H9 (cell line): Measurements from ENCODE around the gene ADARB2. TPM values are rescaled to one million over a fixed set of nuclear protein-coding genes. Genes with fewer than 3 reads are reported as not detected.
A peak's percentile ranks its signal among the peaks of the same experiment; 100 is the strongest.

Source experiments
- DNase-seq: peaks from one replicate; pipeline ENCODE4 v3.0.0-alpha.2; 2017
- H2AFZ ChIP-seq: one replicate; pipeline ENCODE4 v1.6.1; 2013; ENCODE audit warnings: mild to moderate bottlenecking, low read length, control low read depth, moderate library complexity
- H2AK5ac ChIP-seq: 2 replicates; pipeline ENCODE4 v1.6.1; 2013; ENCODE audit warnings: low read length, control low read depth, mixed read lengths; ENCODE audit not compliant: insufficient read length
- H2BK120ac ChIP-seq: one replicate; pipeline ENCODE4 v1.6.1; 2013; ENCODE audit warnings: low read depth, mild to moderate bottlenecking, low read length, control low read depth, inconsistent platforms; ENCODE audit not compliant: poor library complexity, severe bottlenecking
- H2BK12ac ChIP-seq: 2 replicates; pipeline ENCODE4 v1.6.1; 2013; ENCODE audit warnings: low read length, control low read depth, mixed read lengths, low read depth; ENCODE audit not compliant: insufficient read length
- H2BK15ac ChIP-seq: 2 replicates; pipeline ENCODE4 v1.6.1; 2013; ENCODE audit warnings: low read depth, low read length, control low read depth
- H2BK20ac ChIP-seq: one replicate; pipeline ENCODE4 v1.6.1; 2013; ENCODE audit warnings: low read depth, mild to moderate bottlenecking, low read length, control low read depth, inconsistent platforms; ENCODE audit not compliant: poor library complexity, severe bottlenecking
- H2BK5ac ChIP-seq: 2 replicates; pipeline ENCODE4 v1.6.1; 2013; ENCODE audit warnings: low read length, control low read depth, mixed read lengths; ENCODE audit not compliant: insufficient read length
- H3K14ac ChIP-seq: 2 replicates; pipeline ENCODE4 v1.6.1; 2013; ENCODE audit warnings: low read length, control low read depth; ENCODE audit not compliant: insufficient read depth
- H3K18ac ChIP-seq: 2 replicates; pipeline ENCODE4 v1.6.1; 2013; ENCODE audit warnings: low read depth, mild to moderate bottlenecking, mixed read lengths, low read length, control low read depth; ENCODE audit not compliant: insufficient read length
- H3K23ac ChIP-seq: 2 replicates; pipeline ENCODE4 v1.6.1; 2013; ENCODE audit warnings: low read length, control low read depth, mixed read lengths, low read depth; ENCODE audit not compliant: insufficient read length
- H3K23me2 ChIP-seq: 2 replicates; pipeline ENCODE4 v1.6.1; 2013; ENCODE audit warnings: low read depth, mild to moderate bottlenecking, mixed read lengths, low read length, control low read depth; ENCODE audit not compliant: insufficient read length, poor library complexity, severe bottlenecking
- H3K27ac ChIP-seq: 2 replicates; pipeline ENCODE4 v1.5.1; 2013; ENCODE audit warnings: low read length, control low read depth, mixed read lengths, low read depth; ENCODE audit not compliant: insufficient read length
- H3K27me3 ChIP-seq: 2 replicates; pipeline ENCODE4 v1.6.1; 2013; ENCODE audit warnings: low read length, control low read depth, inconsistent platforms; ENCODE audit not compliant: insufficient read depth
- H3K4ac ChIP-seq: 2 replicates; pipeline ENCODE4 v1.6.1; 2013; ENCODE audit warnings: low read depth, mild to moderate bottlenecking, control low read depth, inconsistent platforms, low read length, moderate library complexity
- H3K4me1 ChIP-seq: 2 replicates; pipeline ENCODE4 v1.6.1; 2013; ENCODE audit warnings: low read length, control low read depth, inconsistent platforms; ENCODE audit not compliant: insufficient read depth
- H3K4me2 ChIP-seq: 2 replicates; pipeline ENCODE4 v1.6.1; 2013; ENCODE audit warnings: low read length, control low read depth, mixed read lengths; ENCODE audit not compliant: insufficient read length, insufficient read depth
- H3K56ac ChIP-seq: 2 replicates; pipeline ENCODE4 v1.6.1; 2013; ENCODE audit warnings: low read depth, mild to moderate bottlenecking, mixed read lengths, low read length, control low read depth; ENCODE audit not compliant: insufficient read length
- H3K79me1 ChIP-seq: 2 replicates; pipeline ENCODE4 v1.6.1; 2013; ENCODE audit warnings: low read depth, mild to moderate bottlenecking, moderate library complexity, low read length, control low read depth, inconsistent platforms; ENCODE audit not compliant: insufficient read depth, poor library complexity, severe bottlenecking
- H3K79me2 ChIP-seq: 2 replicates; pipeline ENCODE4 v1.6.1; 2013; ENCODE audit warnings: low read length, control low read depth, inconsistent platforms; ENCODE audit not compliant: insufficient read depth
- H3K9ac ChIP-seq: 2 replicates; pipeline ENCODE4 v1.6.1; 2013; ENCODE audit warnings: low read length, control low read depth, mixed read lengths; ENCODE audit not compliant: insufficient read length; ENCODE audit errors: extremely low read depth
- H3K9me3 ChIP-seq: one replicate; pipeline ENCODE4 v1.6.1; 2013; ENCODE audit warnings: low read depth, low read length, inconsistent platforms; ENCODE audit not compliant: control insufficient read depth
- H3T11ph ChIP-seq: one replicate; pipeline ENCODE4 v1.6.1; 2013; ENCODE audit warnings: mild to moderate bottlenecking, low read length, control low read depth, inconsistent platforms
- H4K20me1 ChIP-seq: one replicate; pipeline ENCODE4 v1.6.1; 2013; ENCODE audit not compliant: control insufficient read depth, insufficient read length, insufficient read depth
- H4K5ac ChIP-seq: 2 replicates; pipeline ENCODE4 v1.6.1; 2013; ENCODE audit warnings: low read depth, mild to moderate bottlenecking, mixed read lengths, low read length, control low read depth; ENCODE audit not compliant: insufficient read length
- H4K8ac ChIP-seq: replicated peaks from 2 replicates; pipeline ENCODE4 v1.6.1; 2013; ENCODE audit warnings: low read length, control low read depth, mixed read lengths, low read depth; ENCODE audit not compliant: insufficient read length
- H4K91ac ChIP-seq: 2 replicates; pipeline ENCODE4 v1.6.1; 2013; ENCODE audit warnings: low read depth, mild to moderate bottlenecking, moderate library complexity, mixed read lengths, low read length, control low read depth; ENCODE audit not compliant: insufficient read length
- H3K27ac Mint-ChIP-seq, 3 experiments: 2 replicates in 2 of 3; 3 replicates in 1 of 3; pipeline ENCODE4 v1.8.0; 2020 to 2021; ENCODE audit warnings: mixed read lengths in 3 of 3, mild to moderate bottlenecking in 1 of 3, moderate library complexity in 1 of 3
- H3K27me3 Mint-ChIP-seq: 2 replicates; pipeline ENCODE4 v1.8.0; 2021; ENCODE audit warnings: low read depth, mild to moderate bottlenecking, moderate library complexity, mixed read lengths
- H3K36me3 Mint-ChIP-seq, 3 experiments: 2 replicates in 2 of 3; 3 replicates in 1 of 3; pipeline ENCODE4 v1.8.0; 2020 to 2021; ENCODE audit warnings: low read depth in 3 of 3, mixed read lengths in 3 of 3; ENCODE audit not compliant: insufficient read depth in 1 of 3
- H3K4me1 Mint-ChIP-seq, 2 experiments: 2 replicates each; pipeline ENCODE4 v1.8.0; 2020; ENCODE audit warnings: mixed read lengths in 2 of 2
- H3K4me3 Mint-ChIP-seq, 2 experiments: 2 replicates in 1 of 2; 3 replicates in 1 of 2; pipeline ENCODE4 v1.8.0; 2020 to 2021; ENCODE audit warnings: mild to moderate bottlenecking in 2 of 2, mixed read lengths in 2 of 2, moderate library complexity in 1 of 2
- H3K9me3 Mint-ChIP-seq, 2 experiments: 2 replicates in 1 of 2; 3 replicates in 1 of 2; pipeline ENCODE4 v1.8.0; 2020; ENCODE audit warnings: mild to moderate bottlenecking in 2 of 2, mixed read lengths in 2 of 2, moderate library complexity in 1 of 2
- WGBS: extraction: QIAGEN DNeasy Blood & Tissue Kit; methylation state at CpG from one replicate; pipeline ENCODE4 v1.1.7; 2013; ENCODE audit warnings: missing lambda C conversion rate, low lambda C conversion rate, mixed read lengths; ENCODE audit not compliant: insufficient read length; ENCODE audit errors: extremely low coverage; 5-methylcytosine and 5-hydroxymethylcytosine counted together
- total RNA-seq: library from RNA; stranded (reverse); gene quantifications from 2 replicates; pipeline ENCODE4 v1.2.1, GENCODE V29; 2021
- TF ChIP-seq, protein P1 (sequence below): fragments of 200-600 bp; sonication (generic); conservative IDR thresholded peaks from 3 replicates; pipeline ENCODE4 v1.8.0; 2021; ENCODE audit warnings: antibody characterized with exemption, mild to moderate bottlenecking

The ADARB2 gene
- total RNA-seq, 1 experiment from 2014 or later, result 0.87 TPM

DNA sequence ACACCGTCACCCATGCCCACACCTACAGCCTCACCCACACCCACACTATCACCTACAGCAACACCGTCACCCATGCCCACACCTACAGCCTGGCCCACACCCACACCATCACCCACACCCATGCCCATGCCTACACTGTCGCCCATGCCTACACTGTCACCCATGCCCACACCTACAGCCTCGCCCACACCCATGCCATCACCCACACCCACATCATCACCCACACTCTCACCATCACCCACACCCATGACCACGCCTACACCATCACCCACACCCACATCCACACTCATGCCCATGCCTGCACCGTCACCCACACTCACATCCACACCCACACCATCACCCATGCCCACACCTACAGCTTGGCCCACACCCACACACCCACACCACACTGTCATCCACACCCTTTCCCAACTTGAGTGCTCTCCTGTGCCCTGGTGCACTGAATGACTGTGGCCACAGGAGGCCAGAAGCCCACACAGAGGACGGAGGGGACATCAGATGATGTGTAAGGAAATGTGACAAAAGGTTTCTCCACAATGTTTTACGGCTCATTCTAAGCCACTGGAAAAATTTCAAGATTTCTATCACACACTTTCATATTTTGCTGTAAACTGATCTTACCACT is 527.9 kb downstream of the ADARB2 start:
- Histone ChIP-seq H2BK5ac (no peak overlapping the region), H3K9me3 (no peaks in the 10 kb centered on the region), H3K4ac (no peak overlapping the region), H3T11ph (no peak overlapping the region), H2BK20ac (no peak overlapping the region), H2BK15ac (no peak overlapping the region), H4K20me1 (no peaks in the 10 kb centered on the region), H4K5ac (peak overlapping the region; percentile 20), H3K56ac (no peak overlapping the region), H2BK12ac (no peak overlapping the region), H3K79me1 (no peaks in the 10 kb centered on the region), H3K9ac (no peak overlapping the region), H3K4me2 (no peak overlapping the region), H3K4me1 (no peaks in the 10 kb centered on the region), H4K91ac (no peak overlapping the region), H2BK120ac (no peak overlapping the region), H3K27me3 (no peaks in the 10 kb centered on the region), H3K14ac (no peak overlapping the region; the same call in 1 of the 2 replicates), H3K79me2 (no peaks in the 10 kb centered on the region), H2AFZ (no peak overlapping the region), H4K8ac (peak overlapping the region; percentile 83), H3K18ac (no peak overlapping the region), H2AK5ac (no peak overlapping the region), H3K23ac (no peak overlapping the region), H3K27ac (no peak overlapping the region), H3K23me2 (no peaks in the 10 kb centered on the region)
- TF ChIP-seq, protein P1, sequence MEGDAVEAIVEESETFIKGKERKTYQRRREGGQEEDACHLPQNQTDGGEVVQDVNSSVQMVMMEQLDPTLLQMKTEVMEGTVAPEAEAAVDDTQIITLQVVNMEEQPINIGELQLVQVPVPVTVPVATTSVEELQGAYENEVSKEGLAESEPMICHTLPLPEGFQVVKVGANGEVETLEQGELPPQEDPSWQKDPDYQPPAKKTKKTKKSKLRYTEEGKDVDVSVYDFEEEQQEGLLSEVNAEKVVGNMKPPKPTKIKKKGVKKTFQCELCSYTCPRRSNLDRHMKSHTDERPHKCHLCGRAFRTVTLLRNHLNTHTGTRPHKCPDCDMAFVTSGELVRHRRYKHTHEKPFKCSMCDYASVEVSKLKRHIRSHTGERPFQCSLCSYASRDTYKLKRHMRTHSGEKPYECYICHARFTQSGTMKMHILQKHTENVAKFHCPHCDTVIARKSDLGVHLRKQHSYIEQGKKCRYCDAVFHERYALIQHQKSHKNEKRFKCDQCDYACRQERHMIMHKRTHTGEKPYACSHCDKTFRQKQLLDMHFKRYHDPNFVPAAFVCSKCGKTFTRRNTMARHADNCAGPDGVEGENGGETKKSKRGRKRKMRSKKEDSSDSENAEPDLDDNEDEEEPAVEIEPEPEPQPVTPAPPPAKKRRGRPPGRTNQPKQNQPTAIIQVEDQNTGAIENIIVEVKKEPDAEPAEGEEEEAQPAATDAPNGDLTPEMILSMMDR, result no peak
- peak; percentile 8 for DNase-seq
- no peaks in the 10 kb centered on the region for H3K27me3 Mint-ChIP-seq
- no peak overlapping the region; a peak in 1 of 7 replicates for H3K27ac Mint-ChIP-seq
- no peak overlapping the region for H3K4me3 Mint-ChIP-seq
- H3K36me3 Mint-ChIP-seq, result no peaks in the 10 kb centered on the region; a peak in 1 of 7 replicates
- no peaks in the 10 kb centered on the region; a peak in 1 of 5 replicates for H3K9me3 Mint-ChIP-seq
- no CpG with 5 or more reads among the region's 8 CpGs for WGBS
- H3K4me1 Mint-ChIP-seq, result no peaks in the 10 kb centered on the region
